RWPE2 (cell line): ENCODE measurements around the gene ATG9A.
"Not testable (repeated sequence)": the region's sequence is repeated elsewhere in the genome, so short reads cannot be mapped to it uniquely, and the experiment has no call there.

Experiments used
- ATAC-seq: fragments of 200-7000 bp; cut with Tn5 transposase; 3 replicates; pipeline ENCODE4 v1.9.1; 2021; ENCODE audit warnings: low read depth
- DNase-seq: peaks from one replicate; pipeline ENCODE4 v3.0.0-alpha.2; 2020; ENCODE audit warnings: low spot score
- H3K27ac ChIP-seq: fragments of 450-650 bp; 2 replicates; pipeline ENCODE4 v1.5.1; 2017; ENCODE audit warnings: mild to moderate bottlenecking; ENCODE audit not compliant: poor library complexity, severe bottlenecking
- H3K27me3 ChIP-seq: fragments of 250-450 bp; sonication (Bioruptor Pico); 2 replicates; pipeline ENCODE4 v1.5.1; 2021; ENCODE audit warnings: mild to moderate bottlenecking, moderate library complexity; ENCODE audit not compliant: insufficient read depth, poor library complexity, severe bottlenecking
- H3K36me3 ChIP-seq: fragments of 250-450 bp; sonication (Bioruptor Pico); 2 replicates; pipeline ENCODE4 v1.5.1; 2020; ENCODE audit warnings: low read depth, mild to moderate bottlenecking, moderate library complexity
- H3K4me1 ChIP-seq: fragments of 250-450 bp; sonication (Bioruptor Pico); 2 replicates; pipeline ENCODE4 v1.5.1; 2021; ENCODE audit warnings: mild to moderate bottlenecking, moderate library complexity; ENCODE audit not compliant: insufficient read depth, poor library complexity, severe bottlenecking
- H3K4me3 ChIP-seq: fragments of 250-450 bp; sonication (Bioruptor Pico); 2 replicates; pipeline ENCODE4 v1.5.1; 2021; ENCODE audit warnings: mild to moderate bottlenecking, moderate library complexity; ENCODE audit not compliant: severe bottlenecking
- H3K9me3 ChIP-seq: fragments of 250-450 bp; sonication (Bioruptor Pico); 2 replicates; pipeline ENCODE4 v1.5.1; 2021; ENCODE audit warnings: mild to moderate bottlenecking, moderate library complexity; ENCODE audit not compliant: severe bottlenecking
- CTCF ChIP-seq: fragments of 450-650 bp; IDR thresholded peaks from one replicate; pipeline ENCODE4 v1.5.1; 2017; ENCODE audit warnings: mild to moderate bottlenecking, moderate library complexity; ENCODE audit not compliant: poor library complexity, severe bottlenecking

ATG9A gene

DNA sequence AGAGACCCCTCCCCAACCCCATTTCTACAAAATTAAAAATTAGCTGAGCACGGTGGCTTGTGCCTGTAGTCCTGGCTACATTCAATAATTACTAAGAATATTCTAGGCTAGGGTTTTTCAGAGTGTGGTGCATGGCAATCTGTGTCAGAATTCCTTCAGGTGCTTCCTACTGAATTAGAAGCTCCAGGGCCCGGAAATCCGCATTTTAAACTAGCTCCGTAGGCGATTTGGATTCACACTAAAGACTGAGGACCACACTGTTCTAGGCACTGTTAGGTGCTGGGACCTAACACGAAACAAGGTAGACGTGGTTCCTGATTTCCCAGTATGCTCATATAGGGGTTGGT lies 23.5 kb downstream of the ATG9A start:
- Histone ChIP-seq H3K4me3 (peak overlapping the region; percentile 43), H3K36me3 (peaks cover 8% of the 10 kb centered on the region), H3K4me1 (peaks cover 7% of the 10 kb centered on the region), H3K9me3 (no peaks in the 10 kb centered on the region), H3K27ac (peak overlapping the region; percentile 58), H3K27me3 (no peaks in the 10 kb centered on the region)
- ATAC-seq (no peak), DNase-seq (no peak)
- TF ChIP-seq CTCF: no peak

- no peak for TF ChIP-seq CTCF
- peaks cover 7% of the 10 kb centered on the region for H3K4me1 ChIP-seq
- H3K36me3 ChIP-seq: peaks cover 8% of the 10 kb centered on the region
- H3K4me3 ChIP-seq: no peak overlapping the region
- H3K9me3 ChIP-seq: no peaks in the 10 kb centered on the region
- ATAC-seq (no peak), DNase-seq (no peak)
- no peaks in the 10 kb centered on the region for H3K27me3 ChIP-seq
- H3K27ac ChIP-seq: no peak overlapping the region
Measured at GRCh38 chr2:219205165-219205538, 24.3 kb downstream of the ATG9A start.

DNA sequence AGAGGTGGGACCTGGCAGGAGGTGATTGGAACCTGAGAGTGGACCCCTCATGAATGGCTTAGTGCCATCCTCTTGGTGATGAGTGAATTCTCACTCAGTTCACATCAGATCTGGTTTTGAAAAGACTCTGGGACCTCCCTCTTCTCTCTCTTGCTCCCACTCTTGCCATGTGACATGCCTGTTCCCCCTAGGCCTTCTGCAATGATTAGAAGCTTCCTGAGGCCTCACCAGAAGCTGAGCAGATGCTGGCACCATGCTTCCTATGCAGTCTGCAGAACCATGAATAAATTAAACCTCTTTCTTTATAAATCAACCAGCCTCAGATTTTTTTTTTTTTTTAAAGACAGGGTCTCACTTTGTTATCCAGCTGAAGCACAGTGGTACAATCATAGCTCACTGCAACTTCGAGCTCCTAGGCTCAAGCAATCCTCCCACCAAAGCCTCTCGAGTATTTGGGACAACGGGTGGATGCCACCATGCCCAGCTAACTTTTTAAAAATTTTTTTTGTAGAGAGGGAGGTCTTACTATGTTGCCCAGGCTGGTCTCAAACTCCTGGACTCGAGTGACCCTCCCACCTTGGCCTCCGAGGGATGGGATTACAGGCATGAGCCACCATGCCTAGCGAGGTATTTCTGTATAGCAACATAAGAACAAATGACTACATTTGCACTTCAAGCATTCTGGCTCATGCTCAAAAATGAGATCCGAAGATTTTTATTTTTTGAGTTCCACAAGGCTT lies 24.8 kb downstream of the ATG9A start:
- H3K4me1 ChIP-seq: peaks cover 7% of the 10 kb centered on the region
- H3K9me3 ChIP-seq: no peaks in the 10 kb centered on the region
- H3K27ac ChIP-seq: no peak overlapping the region
- peaks cover 8% of the 10 kb centered on the region for H3K36me3 ChIP-seq
- H3K27me3 ChIP-seq: no peaks in the 10 kb centered on the region
- TF ChIP-seq CTCF: no peak
- no peak for ATAC-seq
- no peak for DNase-seq
- H3K4me3 ChIP-seq: no peak overlapping the region

GRCh38 chr2:219201331-219201730 lies 28.1 kb downstream of the ATG9A start:
- not testable (repeated sequence) for DNase-seq, ATAC-seq, H3K27me3 ChIP-seq, H3K36me3 ChIP-seq, H3K4me1 ChIP-seq, H3K4me3 ChIP-seq, H3K27ac ChIP-seq, H3K9me3 ChIP-seq

GRCh38 chr2:219200502-219201326 lies 28.7 kb downstream of the ATG9A start:
- DNase-seq, H3K4me3 ChIP-seq, ATAC-seq, H3K9me3 ChIP-seq, H3K27ac ChIP-seq, H3K4me1 ChIP-seq, H3K27me3 ChIP-seq, H3K36me3 ChIP-seq: not testable (repeated sequence)
